Measurements from ENCODE around the gene NOX3. TPM values are rescaled to one million over a fixed set of nuclear protein-coding genes. Genes with fewer than 3 reads are reported as not detected.

The NOX3 gene
- total RNA-seq, 1 donor, result not detected

DNA sequence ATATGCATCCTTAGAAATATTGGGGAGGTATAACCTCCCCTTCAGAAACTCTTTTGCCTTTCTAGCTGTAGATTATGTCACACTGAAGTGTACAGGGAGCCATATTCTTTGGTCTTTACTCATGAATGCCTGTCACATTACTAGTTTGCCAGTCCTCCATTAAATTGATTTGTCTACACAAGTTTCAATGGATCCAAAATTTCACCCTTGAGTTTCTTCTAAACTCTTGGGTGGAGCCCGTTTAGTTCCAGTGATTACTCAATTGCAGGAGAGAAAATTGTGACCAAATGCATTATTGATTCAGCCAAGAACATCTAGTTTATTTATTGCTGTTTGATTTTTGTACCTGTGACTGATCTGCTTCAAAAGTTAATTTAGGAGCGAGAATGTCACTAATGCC is 81.0 kb downstream of the NOX3 start:
- H3K4me3 ChIP-seq (ENCODE audit: insufficient read depth, low read length), result no peak overlapping the region
- no peaks in the 10 kb centered on the region for H4K20me1 ChIP-seq (ENCODE audit: insufficient read depth, low read length)
- H3K79me2 ChIP-seq (ENCODE audit: insufficient read depth, low read length), result no peaks in the 10 kb centered on the region
- no peak for DNase-seq (ENCODE audit: insufficient read length, low spot score, missing footprints)
- H3K4me2 ChIP-seq (ENCODE audit: insufficient read depth, low read length), result no peak overlapping the region
- H2AFZ ChIP-seq (ENCODE audit: low read length), result peak overlapping the region; percentile 8
- H3K27me3 ChIP-seq (ENCODE audit: insufficient read depth, low read length), result no peaks in the 10 kb centered on the region
- H3K36me3 ChIP-seq (ENCODE audit: insufficient read depth, low read length), result no peaks in the 10 kb centered on the region
- H3K9me3 ChIP-seq (ENCODE audit: low read depth, low read length), result no peaks in the 10 kb centered on the region
- peaks cover 37% of the 10 kb centered on the region for H3K4me1 ChIP-seq (ENCODE audit: insufficient read depth, low read length)
- TF ChIP-seq, protein P1, sequence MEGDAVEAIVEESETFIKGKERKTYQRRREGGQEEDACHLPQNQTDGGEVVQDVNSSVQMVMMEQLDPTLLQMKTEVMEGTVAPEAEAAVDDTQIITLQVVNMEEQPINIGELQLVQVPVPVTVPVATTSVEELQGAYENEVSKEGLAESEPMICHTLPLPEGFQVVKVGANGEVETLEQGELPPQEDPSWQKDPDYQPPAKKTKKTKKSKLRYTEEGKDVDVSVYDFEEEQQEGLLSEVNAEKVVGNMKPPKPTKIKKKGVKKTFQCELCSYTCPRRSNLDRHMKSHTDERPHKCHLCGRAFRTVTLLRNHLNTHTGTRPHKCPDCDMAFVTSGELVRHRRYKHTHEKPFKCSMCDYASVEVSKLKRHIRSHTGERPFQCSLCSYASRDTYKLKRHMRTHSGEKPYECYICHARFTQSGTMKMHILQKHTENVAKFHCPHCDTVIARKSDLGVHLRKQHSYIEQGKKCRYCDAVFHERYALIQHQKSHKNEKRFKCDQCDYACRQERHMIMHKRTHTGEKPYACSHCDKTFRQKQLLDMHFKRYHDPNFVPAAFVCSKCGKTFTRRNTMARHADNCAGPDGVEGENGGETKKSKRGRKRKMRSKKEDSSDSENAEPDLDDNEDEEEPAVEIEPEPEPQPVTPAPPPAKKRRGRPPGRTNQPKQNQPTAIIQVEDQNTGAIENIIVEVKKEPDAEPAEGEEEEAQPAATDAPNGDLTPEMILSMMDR (IDR thresholded peaks at IDR 0.05; ENCODE audit: extremely low read depth, low read depth, low read length), result no peak
- no peak overlapping the region for H3K27ac ChIP-seq (ENCODE audit: low read depth, low read length)

DNA sequence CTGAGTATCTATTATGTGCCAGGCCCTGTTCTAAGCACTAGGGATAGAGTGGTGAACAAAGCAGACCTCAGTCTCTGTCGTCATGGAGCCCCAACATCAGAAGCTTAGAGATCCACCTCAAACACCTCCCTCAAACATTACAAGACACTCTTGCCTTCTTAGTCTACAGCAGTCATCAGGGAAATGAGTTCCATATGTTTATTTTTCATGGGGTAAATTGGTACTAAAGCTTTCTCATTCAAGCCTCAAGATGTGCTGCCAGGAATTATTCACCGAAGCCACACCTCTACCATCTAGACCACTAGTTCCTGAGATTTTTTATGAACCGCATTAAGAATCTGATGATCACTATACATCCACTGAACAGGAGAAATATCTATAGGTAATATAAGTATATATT is 82.4 kb downstream of the NOX3 start:
- Histone ChIP-seq H3K27me3 (ENCODE audit: insufficient read depth, low read length) (no peaks in the 10 kb centered on the region), H3K79me2 (ENCODE audit: insufficient read depth, low read length) (no peaks in the 10 kb centered on the region), H3K4me1 (ENCODE audit: insufficient read depth, low read length) (peaks cover 31% of the 10 kb centered on the region), H3K36me3 (ENCODE audit: insufficient read depth, low read length) (no peaks in the 10 kb centered on the region), H4K20me1 (ENCODE audit: insufficient read depth, low read length) (no peaks in the 10 kb centered on the region), H3K4me2 (ENCODE audit: insufficient read depth, low read length) (no peak overlapping the region), H3K9me3 (ENCODE audit: low read depth, low read length) (no peaks in the 10 kb centered on the region), H3K4me3 (ENCODE audit: insufficient read depth, low read length) (no peak overlapping the region), H2AFZ (ENCODE audit: low read length) (peak overlapping the region; percentile 33), H3K27ac (ENCODE audit: low read depth, low read length) (no peak overlapping the region)
- DNase-seq (ENCODE audit: insufficient read length, low spot score, missing footprints), result no peak
- TF ChIP-seq, protein P1 (IDR thresholded peaks at IDR 0.05; ENCODE audit: extremely low read depth, low read depth, low read length), result no peak

DNA sequence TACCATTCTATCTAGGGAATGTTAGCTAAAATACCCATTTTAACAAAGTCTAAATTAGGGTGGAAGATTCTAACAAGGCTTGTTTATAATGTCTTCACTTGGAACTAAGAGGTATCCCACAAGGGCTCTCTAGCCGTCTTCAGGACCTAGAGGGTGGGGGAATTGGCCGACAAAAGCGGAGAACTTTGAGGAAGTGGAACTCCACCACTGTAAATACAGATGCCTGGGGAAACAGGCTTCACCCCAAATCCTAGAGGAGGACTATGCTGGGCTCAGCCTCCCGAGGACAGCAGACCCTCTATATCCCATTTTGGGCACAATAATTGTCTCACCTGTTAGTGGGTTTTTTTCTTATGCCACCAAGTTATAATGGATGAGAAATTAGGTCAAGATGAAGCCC is 83.4 kb downstream of the NOX3 start:
- H3K36me3 ChIP-seq (ENCODE audit: insufficient read depth, low read length), result no peaks in the 10 kb centered on the region
- H3K27me3 ChIP-seq (ENCODE audit: insufficient read depth, low read length), result no peaks in the 10 kb centered on the region
- TF ChIP-seq, protein P1 (IDR thresholded peaks at IDR 0.05; ENCODE audit: extremely low read depth, low read depth, low read length), result no peak
- no peak overlapping the region for H3K4me3 ChIP-seq (ENCODE audit: insufficient read depth, low read length)
- H4K20me1 ChIP-seq (ENCODE audit: insufficient read depth, low read length), result no peaks in the 10 kb centered on the region
- H3K4me1 ChIP-seq (ENCODE audit: insufficient read depth, low read length), result peaks cover 20% of the 10 kb centered on the region
- no peak overlapping the region for H2AFZ ChIP-seq (ENCODE audit: low read length)
- no peak overlapping the region for H3K27ac ChIP-seq (ENCODE audit: low read depth, low read length)
- no peak overlapping the region for H3K4me2 ChIP-seq (ENCODE audit: insufficient read depth, low read length)
- no peak for DNase-seq (ENCODE audit: insufficient read length, low spot score, missing footprints)
- no peaks in the 10 kb centered on the region for H3K79me2 ChIP-seq (ENCODE audit: insufficient read depth, low read length)
- no peaks in the 10 kb centered on the region for H3K9me3 ChIP-seq (ENCODE audit: low read depth, low read length)

DNA sequence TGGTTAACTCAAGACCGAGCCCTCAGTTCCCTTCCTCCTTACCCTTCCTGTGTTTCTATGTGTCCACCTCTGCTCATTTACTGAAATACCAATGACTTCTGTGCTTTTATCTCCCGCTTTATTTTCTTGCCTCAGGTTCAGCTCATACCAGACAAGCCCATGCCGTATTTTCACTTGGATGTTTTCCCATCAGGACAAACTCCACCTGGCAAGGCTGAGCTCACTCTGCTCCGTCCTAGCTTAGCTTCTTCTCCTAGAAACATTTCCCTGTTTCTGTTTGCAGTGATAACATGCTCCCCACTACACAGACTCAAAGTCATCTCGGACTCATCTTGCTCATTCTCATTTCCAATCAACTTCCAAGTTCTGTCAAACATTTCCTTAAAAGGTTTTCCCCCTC is 84.4 kb downstream of the NOX3 start:
- H3K27me3 ChIP-seq (ENCODE audit: insufficient read depth, low read length), result no peaks in the 10 kb centered on the region
- H2AFZ ChIP-seq (ENCODE audit: low read length), result no peak overlapping the region
- H3K27ac ChIP-seq (ENCODE audit: low read depth, low read length), result no peak overlapping the region
- TF ChIP-seq, protein P1 (IDR thresholded peaks at IDR 0.05; ENCODE audit: extremely low read depth, low read depth, low read length), result no peak
- H3K9me3 ChIP-seq (ENCODE audit: low read depth, low read length), result no peaks in the 10 kb centered on the region
- DNase-seq (ENCODE audit: insufficient read length, low spot score, missing footprints), result no peak
- no peaks in the 10 kb centered on the region for H3K79me2 ChIP-seq (ENCODE audit: insufficient read depth, low read length)
- H3K4me3 ChIP-seq (ENCODE audit: insufficient read depth, low read length), result no peak overlapping the region
- H3K36me3 ChIP-seq (ENCODE audit: insufficient read depth, low read length), result no peaks in the 10 kb centered on the region
- no peak overlapping the region for H3K4me2 ChIP-seq (ENCODE audit: insufficient read depth, low read length)
- no peaks in the 10 kb centered on the region for H4K20me1 ChIP-seq (ENCODE audit: insufficient read depth, low read length)
- H3K4me1 ChIP-seq (ENCODE audit: insufficient read depth, low read length), result peaks cover 13% of the 10 kb centered on the region
